HG03045 (cell line): ENCODE measurements around the gene SEH1L.

Experiments
- ATAC-seq: cut with Tn5 transposase; IDR thresholded peaks from one replicate; pipeline ENCODE4 v1.9.1; 2021; ENCODE audit warnings: mild to moderate bottlenecking, moderate library complexity; ENCODE audit not compliant: unreplicated experiment

SEH1L gene

DNA sequence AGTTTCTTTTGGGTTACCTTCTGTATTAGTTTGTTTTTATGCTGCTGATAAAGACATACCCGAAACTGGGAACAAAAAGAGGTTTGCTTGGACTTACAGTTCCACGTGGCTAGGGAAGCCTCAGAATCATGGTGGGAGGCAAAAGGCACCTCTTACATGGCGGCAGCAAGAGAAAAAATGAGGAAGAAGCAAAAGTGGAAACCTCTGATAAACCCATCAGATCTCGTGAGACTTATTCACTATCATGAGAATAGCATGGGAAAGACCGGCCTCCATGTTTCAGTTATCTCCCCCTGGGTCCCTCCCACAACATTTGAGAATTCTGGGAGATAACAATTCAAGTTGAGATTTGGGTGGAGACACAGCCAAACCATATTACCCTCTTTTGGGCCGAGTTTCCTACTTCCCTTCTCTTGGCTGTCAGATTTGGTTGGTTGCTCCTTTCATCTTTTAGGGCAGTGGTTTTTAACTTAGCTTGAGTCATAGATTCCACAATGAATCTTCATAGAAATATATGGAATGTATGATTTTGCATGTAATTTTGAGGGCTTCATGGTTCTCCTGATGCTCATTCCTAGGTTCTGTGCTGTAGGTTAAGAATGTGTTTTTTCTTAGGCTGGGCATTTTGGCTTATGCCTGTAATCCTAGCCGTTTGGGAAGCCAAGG lies 87.6 kb downstream of the SEH1L start:
- no peak for ATAC-seq

- ATAC-seq: no peak
Measured at GRCh38 chr18:13036622-13037320, 89.0 kb downstream of the SEH1L start.
